ENCODE results near the gene DPYSL4.

DPYSL4 gene

GRCh38 chr10:132196178-132197113 lies 9.7 kb downstream of the DPYSL4 start:
- no peak for DNase-seq (ENCODE audit: low read depth)

- no peak for DNase-seq (ENCODE audit: low read depth)
Observed at GRCh38 chr10:132197271-132198067, 10.7 kb downstream of the DPYSL4 start.

GRCh38 chr10:132198068-132198370 lies 11.3 kb downstream of the DPYSL4 start:
- no peak for DNase-seq (ENCODE audit: low read depth)

GRCh38 chr10:132198381-132199181 lies 11.8 kb downstream of the DPYSL4 start:
- DNase-seq (ENCODE audit: low read depth), result no peak

- no peak for DNase-seq (ENCODE audit: low read depth)
Observed at GRCh38 chr10:132199268-132199853, 12.6 kb downstream of the DPYSL4 start.

GRCh38 chr10:132199854-132200311 lies 13.1 kb downstream of the DPYSL4 start:
- no peak for DNase-seq (ENCODE audit: low read depth)

- no peak for DNase-seq (ENCODE audit: low read depth)
Observed at GRCh38 chr10:132200344-132201110, 13.8 kb downstream of the DPYSL4 start.

- no peak for DNase-seq (ENCODE audit: low read depth)
Observed at GRCh38 chr10:132201111-132201969, 14.6 kb downstream of the DPYSL4 start.

GRCh38 chr10:132202070-132202970 lies 15.6 kb downstream of the DPYSL4 start:
- DNase-seq (ENCODE audit: low read depth), result no peak

GRCh38 chr10:132203256-132204077 lies 16.7 kb downstream of the DPYSL4 start:
- no peak for DNase-seq (ENCODE audit: low read depth)

- no peak for DNase-seq (ENCODE audit: low read depth)
Observed at GRCh38 chr10:132204078-132204780, 17.5 kb downstream of the DPYSL4 start.

GRCh38 chr10:132204781-132205473 lies 18.2 kb downstream of the DPYSL4 start:
- no peak for DNase-seq (ENCODE audit: low read depth)

GRCh38 chr10:132205650-132206376 lies 19.1 kb downstream of the DPYSL4 start:
- no peak for DNase-seq (ENCODE audit: low read depth)

- no peak for DNase-seq (ENCODE audit: low read depth)
Observed at GRCh38 chr10:132206377-132206745, 19.6 kb downstream of the DPYSL4 start.

- DNase-seq (ENCODE audit: low read depth), result no peak
Observed at GRCh38 chr10:132206806-132207535, 20.2 kb downstream of the DPYSL4 start.

Measured in activated T-cell treated with anti-CD3 and anti-CD28 coated beads for 1 hour (primary cell).